NB4 (cell line): ENCODE measurements around the gene FMN2.

Experiments
- MYC ChIP-seq: IDR thresholded peaks from 2 replicates; pipeline ENCODE4 v1.6.1; 2011; ENCODE audit warnings: low read depth, low read length
- TF ChIP-seq, protein P1 (sequence below): IDR thresholded peaks from one replicate; pipeline ENCODE4 v1.5.1; 2012; ENCODE audit warnings: low read depth, low read length

DNA sequence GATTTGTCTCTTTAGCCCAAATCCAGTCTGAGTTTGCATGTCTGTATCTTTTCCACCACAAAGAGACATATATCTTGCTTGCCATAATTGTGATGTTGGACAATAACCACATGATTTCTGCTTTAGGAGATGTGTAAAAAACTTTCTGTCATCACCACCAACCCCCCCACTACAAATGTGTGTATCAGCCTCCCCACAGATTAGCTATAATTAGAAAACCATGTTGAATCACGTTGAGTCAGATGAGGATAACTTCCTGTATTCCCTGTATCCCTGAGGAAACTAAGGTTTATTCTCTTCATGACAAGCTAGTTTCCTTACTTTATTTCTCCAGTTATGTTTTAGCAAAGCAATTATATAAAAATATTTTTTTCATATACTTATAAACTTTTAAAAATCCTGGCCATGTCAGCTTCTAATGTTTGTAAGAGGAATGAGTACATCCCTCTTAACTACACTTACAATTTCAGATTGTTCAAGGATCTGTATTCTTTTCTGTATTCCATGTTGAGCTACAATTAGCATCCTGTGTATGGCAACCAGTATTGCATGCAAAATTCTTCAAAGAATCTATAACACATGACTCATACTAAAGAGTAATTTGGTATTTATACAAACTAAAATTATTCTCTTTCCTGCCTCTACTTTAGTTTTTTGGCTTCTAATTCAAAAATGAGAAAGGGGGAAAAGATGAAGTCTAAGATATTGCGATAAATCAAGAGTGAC is 143.0 kb downstream of the FMN2 start:
- TF ChIP-seq, protein P1, sequence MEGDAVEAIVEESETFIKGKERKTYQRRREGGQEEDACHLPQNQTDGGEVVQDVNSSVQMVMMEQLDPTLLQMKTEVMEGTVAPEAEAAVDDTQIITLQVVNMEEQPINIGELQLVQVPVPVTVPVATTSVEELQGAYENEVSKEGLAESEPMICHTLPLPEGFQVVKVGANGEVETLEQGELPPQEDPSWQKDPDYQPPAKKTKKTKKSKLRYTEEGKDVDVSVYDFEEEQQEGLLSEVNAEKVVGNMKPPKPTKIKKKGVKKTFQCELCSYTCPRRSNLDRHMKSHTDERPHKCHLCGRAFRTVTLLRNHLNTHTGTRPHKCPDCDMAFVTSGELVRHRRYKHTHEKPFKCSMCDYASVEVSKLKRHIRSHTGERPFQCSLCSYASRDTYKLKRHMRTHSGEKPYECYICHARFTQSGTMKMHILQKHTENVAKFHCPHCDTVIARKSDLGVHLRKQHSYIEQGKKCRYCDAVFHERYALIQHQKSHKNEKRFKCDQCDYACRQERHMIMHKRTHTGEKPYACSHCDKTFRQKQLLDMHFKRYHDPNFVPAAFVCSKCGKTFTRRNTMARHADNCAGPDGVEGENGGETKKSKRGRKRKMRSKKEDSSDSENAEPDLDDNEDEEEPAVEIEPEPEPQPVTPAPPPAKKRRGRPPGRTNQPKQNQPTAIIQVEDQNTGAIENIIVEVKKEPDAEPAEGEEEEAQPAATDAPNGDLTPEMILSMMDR, result no peak
- TF ChIP-seq MYC, result no peak
